HFF-Myc (cell line): Measurements from ENCODE around the gene RCSD1.

Source experiments
- DNase-seq: peaks from one replicate; pipeline ENCODE4 v3.0.0-alpha.2; 2011; ENCODE audit warnings: low read depth; ENCODE audit errors: extremely low read depth
- H3K4me3 ChIP-seq: replicated peaks from 2 replicates; pipeline ENCODE4 v1.5.1; 2011; ENCODE audit warnings: low read depth, mild to moderate bottlenecking, control low read depth, low read length
- TF ChIP-seq, protein P1 (sequence below): IDR thresholded peaks from 2 replicates; pipeline ENCODE4 v1.5.1; 2012; ENCODE audit warnings: mild to moderate bottlenecking, low read depth, low read length, control low read depth; ENCODE audit errors: missing control alignments

The RCSD1 gene

GRCh38 chr1:167683641-167684502 lies 53.8 kb downstream of the RCSD1 start:
- H3K4me3 ChIP-seq, result no peak overlapping the region
- TF ChIP-seq, protein P1, sequence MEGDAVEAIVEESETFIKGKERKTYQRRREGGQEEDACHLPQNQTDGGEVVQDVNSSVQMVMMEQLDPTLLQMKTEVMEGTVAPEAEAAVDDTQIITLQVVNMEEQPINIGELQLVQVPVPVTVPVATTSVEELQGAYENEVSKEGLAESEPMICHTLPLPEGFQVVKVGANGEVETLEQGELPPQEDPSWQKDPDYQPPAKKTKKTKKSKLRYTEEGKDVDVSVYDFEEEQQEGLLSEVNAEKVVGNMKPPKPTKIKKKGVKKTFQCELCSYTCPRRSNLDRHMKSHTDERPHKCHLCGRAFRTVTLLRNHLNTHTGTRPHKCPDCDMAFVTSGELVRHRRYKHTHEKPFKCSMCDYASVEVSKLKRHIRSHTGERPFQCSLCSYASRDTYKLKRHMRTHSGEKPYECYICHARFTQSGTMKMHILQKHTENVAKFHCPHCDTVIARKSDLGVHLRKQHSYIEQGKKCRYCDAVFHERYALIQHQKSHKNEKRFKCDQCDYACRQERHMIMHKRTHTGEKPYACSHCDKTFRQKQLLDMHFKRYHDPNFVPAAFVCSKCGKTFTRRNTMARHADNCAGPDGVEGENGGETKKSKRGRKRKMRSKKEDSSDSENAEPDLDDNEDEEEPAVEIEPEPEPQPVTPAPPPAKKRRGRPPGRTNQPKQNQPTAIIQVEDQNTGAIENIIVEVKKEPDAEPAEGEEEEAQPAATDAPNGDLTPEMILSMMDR, result no peak
- DNase-seq, result no peak

DNA sequence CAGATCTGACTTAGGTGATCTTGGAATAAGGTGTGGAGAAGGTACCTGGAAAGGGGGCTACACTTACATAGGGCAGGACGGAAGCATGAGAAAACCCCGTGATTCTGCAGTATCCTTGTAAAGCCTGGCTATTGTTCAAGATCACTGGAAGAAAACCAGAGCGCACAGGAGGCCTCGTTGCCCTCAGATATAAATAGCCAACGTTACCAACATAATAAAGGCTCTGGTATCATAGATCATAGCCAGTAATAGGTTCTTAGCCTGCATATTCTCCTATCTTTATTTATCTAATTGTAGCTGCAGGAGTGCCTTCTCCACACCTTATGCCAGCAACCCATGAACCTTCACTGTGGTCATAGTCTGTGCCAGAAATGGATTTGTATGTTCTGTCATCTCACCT lies 55.8 kb downstream of the RCSD1 start:
- H3K4me3 ChIP-seq, result no peak overlapping the region
- TF ChIP-seq, protein P1, result no peak
- no peak for DNase-seq

DNA sequence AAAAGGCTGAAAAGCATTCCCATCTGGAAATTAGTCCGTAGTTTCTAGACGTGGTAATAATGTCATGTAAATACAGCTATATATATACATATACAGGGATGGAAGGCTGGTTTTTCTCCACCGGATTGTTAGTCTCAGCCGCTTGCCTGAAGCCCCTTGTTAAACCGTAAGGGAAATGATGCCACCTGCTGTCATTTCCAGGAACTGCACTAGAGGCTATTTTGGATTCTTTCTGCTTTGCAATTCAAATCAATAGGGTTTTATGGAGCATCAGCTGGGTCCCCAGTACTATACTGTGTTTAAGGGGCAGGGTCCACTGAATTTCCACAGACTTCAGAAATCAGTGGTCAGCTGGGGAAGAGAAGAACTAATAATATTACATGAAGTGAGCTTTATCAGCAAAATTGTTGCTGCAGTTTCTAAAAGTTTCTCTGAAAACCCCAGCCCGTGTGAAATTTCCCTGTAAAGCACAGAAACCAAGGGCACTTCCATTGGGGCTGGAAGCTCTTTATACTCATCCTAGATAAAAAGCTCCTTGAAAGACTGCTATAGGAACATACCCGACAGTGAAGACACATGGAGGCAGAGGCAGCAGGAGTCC lies 58.0 kb downstream of the RCSD1 start:
- DNase-seq, result peak; percentile 66
- TF ChIP-seq, protein P1, result peak; percentile 90
- no peak overlapping the region for H3K4me3 ChIP-seq

DNA sequence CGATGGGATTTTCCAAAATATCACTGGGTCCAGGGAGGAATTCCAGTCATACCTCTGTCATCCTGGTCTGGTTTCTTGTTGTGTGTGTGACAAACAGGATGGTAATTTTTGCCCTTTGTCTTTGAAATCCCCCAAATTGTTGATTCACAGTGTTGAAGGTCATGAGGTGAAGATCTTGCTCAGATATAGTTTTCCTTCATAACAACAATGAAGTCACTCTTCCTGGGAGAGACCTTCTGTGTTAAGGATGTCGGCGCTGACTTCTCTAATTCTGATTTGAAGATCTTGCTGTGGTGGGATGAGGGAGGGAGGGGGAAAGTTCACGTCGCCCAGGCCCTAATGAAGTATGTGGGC lies 59.5 kb downstream of the RCSD1 start:
- no peak overlapping the region for H3K4me3 ChIP-seq
- TF ChIP-seq, protein P1, result no peak
- no peak for DNase-seq

- DNase-seq, result no peak
Observed at GRCh38 chr1:167690053-167690452, 60.0 kb downstream of the RCSD1 start.

DNA sequence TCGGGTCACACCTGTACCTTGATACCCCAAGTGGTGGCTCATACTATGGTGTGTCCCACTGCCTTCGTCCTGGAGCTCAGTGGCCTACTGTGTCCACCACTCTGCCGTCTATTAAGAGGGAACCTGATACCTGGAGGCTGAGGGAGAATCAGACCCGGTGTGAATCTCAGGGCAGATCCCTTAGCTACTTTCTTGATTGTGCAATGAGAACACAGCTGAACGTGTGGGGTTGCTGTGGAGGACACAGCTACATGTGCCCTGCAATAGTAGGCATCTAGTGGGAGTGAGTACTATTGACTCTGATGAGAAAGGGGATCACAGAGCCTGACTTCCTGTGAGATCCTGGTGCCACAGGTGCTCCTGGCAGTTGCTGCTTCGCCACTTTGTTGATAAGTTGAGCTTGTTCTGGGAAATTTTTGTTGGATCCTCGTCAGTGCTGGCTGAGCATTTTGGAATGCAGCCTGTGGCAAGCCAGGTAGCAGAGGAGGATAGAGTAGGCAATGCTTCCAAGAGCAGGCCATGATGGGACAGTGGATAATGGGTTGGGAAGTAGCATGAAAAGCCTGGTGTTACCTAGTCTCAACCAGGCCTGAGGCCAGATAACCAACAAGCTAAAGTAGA lies 63.5 kb downstream of the RCSD1 start:
- no peak for DNase-seq
- TF ChIP-seq, protein P1, result no peak
- no peak overlapping the region for H3K4me3 ChIP-seq

More at GRCh38 chr1:167690053-167690452, 60.0 kb downstream of the RCSD1 start:
- TF ChIP-seq, protein P1, result no peak
- no peak overlapping the region for H3K4me3 ChIP-seq
